GM13977 (cell line): ENCODE results near the gene CATSPERD.

Source experiments
- DNase-seq: peaks from one replicate; pipeline ENCODE4 v3.0.0; 2012; ENCODE audit warnings: low spot score
- CTCF ChIP-seq: IDR thresholded peaks from 2 replicates; pipeline ENCODE4 v1.5.1; 2012; ENCODE audit warnings: mild to moderate bottlenecking, control low read depth; ENCODE audit not compliant: insufficient read depth; ENCODE audit errors: extremely low read depth, missing control alignments
- in situ Hi-C: fragments of 300-500 bp; cut with MboI; formaldehyde crosslinking; loops from one replicate; pipeline ENCODE4 v1.12.0; 2022; ENCODE audit warnings: low sequenced_read_pairs, low pct_unique_long_range_greater_than_20kb, mixed read lengths, inconsistent platforms; ENCODE audit not compliant: unreplicated experiment

Gene CATSPERD

GRCh38 chr19:5703819-5704818, 16.3 kb upstream of the CATSPERD start:
- no peak for TF ChIP-seq CTCF
- in situ Hi-C loops = no loop called here
- no peak for DNase-seq

GRCh38 chr19:5705552-5705951, 14.9 kb upstream of the CATSPERD start:
- in situ Hi-C loops = no loop called here
- no peak for TF ChIP-seq CTCF
- no peak for DNase-seq

DNA sequence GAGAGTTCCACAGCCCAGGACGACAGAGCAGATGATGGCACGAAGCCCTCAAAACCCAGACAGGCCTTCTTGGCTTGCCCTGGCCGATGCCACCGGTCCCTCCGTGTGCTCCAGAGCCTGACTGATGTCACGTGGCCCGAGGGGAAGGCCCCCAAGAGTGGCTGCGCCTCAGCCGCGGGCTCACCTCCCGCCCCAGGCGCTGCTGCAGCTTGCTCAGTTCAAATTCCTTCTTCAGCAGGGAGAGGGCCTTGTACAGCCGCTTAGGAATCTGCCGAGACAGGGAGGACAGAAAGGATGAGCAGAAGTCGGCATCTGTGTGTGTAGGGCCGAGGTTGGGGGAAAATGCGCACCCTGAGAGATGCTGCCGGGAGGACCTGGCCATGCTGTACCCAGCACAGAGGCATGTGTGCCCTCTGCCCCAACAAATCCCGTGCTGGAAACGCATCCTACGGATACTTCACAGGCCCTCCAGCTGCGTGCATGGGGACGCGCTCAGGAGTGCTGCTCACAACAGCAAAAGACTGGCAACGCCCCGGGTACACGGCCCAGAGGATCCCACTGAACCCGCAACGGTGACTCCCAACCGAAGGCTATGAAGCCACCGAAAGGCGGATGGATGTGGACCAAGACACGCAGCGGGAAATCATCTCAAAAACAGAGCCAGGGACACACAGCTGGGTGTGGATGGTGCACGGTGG, 13.4 kb upstream of the CATSPERD start:
- in situ Hi-C loops = no loop called here
- DNase-seq = peak; percentile 28
- TF ChIP-seq CTCF = no peak

- in situ Hi-C loops = no loop called here
- TF ChIP-seq CTCF = no peak
Observed at GRCh38 chr19:5707576-5708575, 12.6 kb upstream of the CATSPERD start.

DNA sequence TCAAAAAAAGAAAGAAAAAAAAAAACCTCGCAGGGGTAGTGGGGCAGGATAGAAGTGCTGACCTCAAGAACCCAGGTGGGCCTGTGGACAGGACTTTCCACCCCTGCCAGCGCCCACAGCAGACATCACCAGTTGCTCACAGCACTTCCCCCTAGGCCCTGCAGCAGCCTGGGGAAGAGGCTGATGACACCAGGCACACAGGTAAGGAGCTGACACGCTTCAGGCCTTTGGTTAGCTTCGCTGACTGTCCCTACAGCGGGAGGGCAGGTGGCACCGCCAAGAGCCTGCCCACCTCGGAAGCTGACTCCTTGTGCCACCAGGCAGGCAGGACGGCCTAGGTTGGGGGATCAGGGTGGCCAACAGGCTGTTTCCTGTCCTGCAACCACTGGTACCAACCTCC, 9.4 kb upstream of the CATSPERD start:
- in situ Hi-C loops = no loop called here

More at GRCh38 chr19:5707576-5708575, 12.6 kb upstream of the CATSPERD start:
- DNase-seq = peak; percentile 31

More for the DNA sequence above, 9.4 kb upstream of the CATSPERD start:
- TF ChIP-seq CTCF = no peak
- DNase-seq = no peak
